GM21737 (cell line): ENCODE measurements around the gene TMEM61.
A peak's percentile ranks its signal among the peaks of the same experiment; 100 is the strongest.
"Not testable (repeated sequence)": the region's sequence is repeated elsewhere in the genome, so short reads cannot be mapped to it uniquely, and the experiment has no call there.

Source experiments
- ATAC-seq: cut with Tn5 transposase; IDR thresholded peaks from one replicate; pipeline ENCODE4 v1.9.1; 2021; ENCODE audit warnings: mild to moderate bottlenecking, moderate library complexity; ENCODE audit not compliant: unreplicated experiment

The TMEM61 gene

GRCh38 chr1:54980528-54981241, at the start of gene TMEM61:
TMEM61 (plus strand) TSS chr1:54980628; CDS start chr1:54981066, 438 bp downstream.
- no peak for ATAC-seq

- no peak for ATAC-seq
Measured at GRCh38 chr1:54931275-54931840, 49.1 kb upstream of the TMEM61 start.

DNA sequence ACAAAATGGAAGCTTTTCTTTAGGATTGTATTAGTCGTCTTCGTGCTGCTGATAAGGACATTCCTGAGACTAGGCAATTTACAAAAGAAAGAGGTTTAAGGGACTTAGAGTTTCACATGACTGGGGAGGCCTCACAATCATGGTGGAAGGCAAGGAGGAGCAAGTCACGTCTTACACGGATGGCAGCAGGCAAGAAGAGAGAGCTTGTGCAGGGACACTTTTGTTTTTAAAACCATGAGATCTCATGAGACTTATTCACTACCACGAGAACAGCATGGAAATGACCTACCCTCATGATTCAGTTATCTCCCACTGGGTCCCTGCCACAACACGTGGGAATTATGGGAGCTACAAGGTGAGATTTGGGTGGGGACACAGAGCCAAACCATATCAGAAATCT, 46.3 kb upstream of the TMEM61 start:
- ATAC-seq = not testable (repeated sequence)

DNA sequence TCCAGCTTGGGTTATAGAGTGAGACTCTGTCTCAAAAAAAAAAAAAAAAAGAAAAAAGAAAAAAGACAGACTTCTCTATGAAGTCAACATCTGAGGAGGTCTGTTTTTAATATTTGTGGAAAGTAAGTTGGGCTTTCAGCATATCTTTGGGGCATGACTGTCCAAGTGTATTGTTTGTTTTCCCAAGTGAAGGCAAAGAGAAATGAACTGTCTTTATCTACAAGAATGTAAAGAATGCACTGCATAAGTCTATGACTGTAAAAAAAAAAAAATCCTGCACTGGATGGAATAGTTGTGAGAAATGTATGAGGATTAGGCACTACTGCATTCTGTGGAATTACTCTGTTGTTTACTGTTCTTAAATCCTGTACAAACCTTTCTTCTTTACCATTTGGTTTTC, 45.6 kb upstream of the TMEM61 start:
- no peak for ATAC-seq

GRCh38 chr1:54936791-54937190, 43.6 kb upstream of the TMEM61 start:
- ATAC-seq = no peak

GRCh38 chr1:54937469-54937868, 43.0 kb upstream of the TMEM61 start:
- ATAC-seq = no peak

DNA sequence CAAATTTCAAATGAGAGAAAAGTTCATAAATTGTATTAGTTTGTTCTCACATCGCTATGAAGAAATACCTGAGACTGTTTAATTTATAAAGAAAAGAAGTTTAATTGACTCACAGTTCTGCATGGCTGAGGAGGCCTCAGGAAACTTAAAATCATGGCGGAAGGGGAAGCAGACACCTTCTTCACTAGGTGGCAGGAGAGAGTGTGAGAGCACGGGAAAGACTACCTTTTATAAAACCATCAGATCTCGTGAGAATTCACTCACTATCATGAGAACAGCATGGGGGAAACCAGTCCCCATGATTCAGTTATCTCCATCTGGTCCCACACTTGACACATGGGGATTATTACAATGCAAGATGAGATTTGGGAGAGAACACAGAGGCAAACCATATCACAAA, 41.5 kb upstream of the TMEM61 start:
- ATAC-seq = not testable (repeated sequence)

- ATAC-seq = no peak
Measured at GRCh38 chr1:54940042-54940441, 40.4 kb upstream of the TMEM61 start.

GRCh38 chr1:54942976-54943375, 37.5 kb upstream of the TMEM61 start:
- ATAC-seq = no peak

GRCh38 chr1:54944610-54945392, 35.6 kb upstream of the TMEM61 start:
- peak; percentile 71 for ATAC-seq

DNA sequence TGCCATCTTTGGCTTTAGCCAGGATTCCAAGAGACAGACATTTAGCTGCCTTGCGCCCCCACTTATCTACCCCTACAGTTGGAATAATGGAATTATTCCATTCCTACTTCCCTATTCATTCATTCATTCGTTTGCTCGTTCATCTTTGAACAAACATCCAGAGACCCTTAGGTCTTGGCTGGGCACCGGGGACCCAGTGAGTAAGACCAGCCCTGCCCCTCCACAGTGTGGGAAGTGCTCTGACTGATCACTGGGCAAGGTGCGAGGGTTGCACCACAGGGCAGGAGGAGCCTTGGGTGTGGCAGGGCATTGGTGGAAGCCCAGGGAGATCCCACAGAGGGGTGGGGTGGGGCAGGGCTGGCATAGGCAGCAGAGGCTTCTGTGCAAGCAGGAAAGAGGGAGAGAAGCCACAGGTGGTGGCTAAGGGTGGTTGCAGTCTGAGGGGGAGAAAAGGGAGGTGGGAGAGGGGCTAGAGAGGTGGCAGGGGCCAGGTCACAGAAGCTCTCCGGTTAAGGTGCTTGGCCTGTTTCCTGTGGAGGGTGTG, 35.0 kb upstream of the TMEM61 start:
- no peak for ATAC-seq

DNA sequence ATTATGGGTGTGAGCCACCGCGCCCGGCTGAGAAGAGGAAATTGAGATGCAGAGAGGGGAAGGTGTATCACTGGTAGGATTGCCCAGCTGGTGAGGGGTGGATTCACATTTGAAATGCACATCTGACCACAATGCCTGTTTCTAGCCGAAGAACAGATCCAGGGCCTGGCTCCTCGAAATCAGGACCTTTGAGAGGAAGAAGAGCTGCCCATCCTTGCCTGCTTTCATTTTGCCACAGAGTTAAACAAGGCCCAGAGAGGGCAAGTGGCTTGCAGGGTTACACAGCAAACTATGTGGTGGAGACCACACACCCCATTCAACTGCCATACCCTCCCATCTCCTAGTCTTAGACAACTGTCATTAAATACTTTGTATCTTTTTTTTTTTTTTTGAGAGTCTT, 32.9 kb upstream of the TMEM61 start:
- no peak for ATAC-seq

DNA sequence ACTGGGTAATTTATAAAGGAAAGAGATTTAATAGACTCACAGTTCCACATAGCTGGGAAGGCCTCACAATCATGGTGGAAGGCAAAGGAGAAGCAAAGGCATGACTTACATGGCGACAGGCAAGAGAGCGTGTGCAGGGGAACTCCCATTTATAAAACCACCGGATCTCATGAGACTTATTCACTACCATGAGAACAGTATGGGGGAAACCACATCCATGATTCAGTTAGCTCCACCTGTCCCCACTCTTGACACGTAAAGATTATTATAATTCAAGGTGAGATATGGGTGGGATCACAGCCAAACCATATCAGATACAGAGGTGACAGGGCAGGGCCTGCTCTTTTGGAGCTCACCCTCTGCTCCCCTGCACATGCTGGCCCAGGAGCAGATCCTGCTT, 31.4 kb upstream of the TMEM61 start:
- ATAC-seq = no peak

DNA sequence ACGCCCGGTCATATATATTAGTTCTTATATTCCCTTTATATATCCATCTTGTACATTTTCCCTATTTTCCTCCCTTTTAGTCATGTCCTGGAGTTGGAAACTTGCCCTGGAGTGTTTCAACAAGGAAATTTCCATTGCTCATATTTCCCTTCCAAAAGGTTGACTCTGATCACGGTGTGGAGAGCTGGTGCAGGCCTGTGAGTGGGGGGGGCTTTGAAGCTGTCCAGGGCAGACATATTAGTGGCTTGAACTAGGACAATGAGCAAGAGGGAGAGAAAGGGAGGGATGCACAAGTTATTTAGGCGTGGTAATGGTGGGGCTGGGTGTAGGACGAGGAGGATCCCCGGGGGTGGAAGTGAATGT, 30.4 kb upstream of the TMEM61 start:
- no peak for ATAC-seq

- ATAC-seq = no peak
Measured at GRCh38 chr1:54950369-54951163, 29.9 kb upstream of the TMEM61 start.

GRCh38 chr1:54951810-54952226, 28.6 kb upstream of the TMEM61 start:
- ATAC-seq = no peak

DNA sequence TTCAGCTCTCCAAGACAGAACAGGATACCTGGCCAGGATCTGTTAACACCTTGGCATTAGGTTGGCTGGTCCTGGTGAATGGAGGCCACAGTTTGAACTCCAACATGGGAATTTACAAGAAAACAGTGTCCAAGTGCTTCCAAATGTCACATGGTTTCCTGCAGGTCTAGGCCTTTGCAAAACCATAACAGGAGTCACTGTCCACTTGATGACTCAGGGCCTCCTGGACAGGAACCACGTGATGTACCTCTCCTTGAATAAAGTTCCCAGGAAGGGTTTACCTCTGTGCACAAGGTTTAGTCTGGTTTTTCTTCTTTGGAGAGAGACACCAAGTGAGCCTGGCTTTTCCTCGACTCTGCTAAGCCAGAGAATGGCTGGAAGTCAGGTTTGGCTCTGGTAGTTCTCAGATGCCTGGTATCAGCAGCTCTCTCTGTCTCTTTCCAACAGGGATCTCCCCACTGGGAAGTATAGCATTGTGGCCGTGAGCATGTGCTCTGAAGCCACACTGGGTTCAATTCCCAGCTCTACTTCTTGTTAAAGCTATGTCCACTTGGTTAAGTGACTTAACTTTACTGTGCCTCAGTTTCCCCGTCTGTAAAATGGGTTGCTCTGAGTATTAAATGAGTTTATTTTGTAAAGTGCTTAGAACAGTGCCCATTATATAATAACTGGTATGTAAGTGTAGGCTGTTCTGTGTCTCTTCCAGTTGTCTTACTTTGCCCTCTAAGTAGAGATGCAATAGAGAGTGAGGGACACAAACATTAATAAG, 27.3 kb upstream of the TMEM61 start:
- no peak for ATAC-seq

GRCh38 chr1:54953846-54954245, 26.6 kb upstream of the TMEM61 start:
- ATAC-seq = no peak

DNA sequence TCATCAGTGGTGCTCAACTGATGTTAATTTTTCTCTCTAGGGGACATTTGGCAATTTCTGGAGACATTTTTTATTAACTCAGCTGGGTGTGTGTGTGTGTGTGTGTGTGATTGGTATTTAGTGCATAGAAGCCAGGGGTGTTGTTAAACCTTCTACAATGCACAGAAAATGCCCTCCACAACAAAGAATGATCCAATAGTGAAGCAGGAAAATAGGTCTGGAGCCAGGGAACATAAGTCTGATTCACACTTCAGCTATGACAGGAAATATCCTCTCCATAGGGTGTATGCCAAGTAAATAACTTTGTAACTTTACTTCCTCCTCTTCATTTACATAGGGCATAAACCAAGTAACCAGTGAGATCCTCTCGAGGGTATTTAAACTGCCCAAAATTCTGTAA, 25.1 kb upstream of the TMEM61 start:
- no peak for ATAC-seq

- ATAC-seq = no peak
Measured at GRCh38 chr1:54956726-54957125, 23.7 kb upstream of the TMEM61 start.
